ENCODE measurements around the gene TMEM63B.

TMEM63B gene

GRCh38 chr6:44166591-44167184 lies 39.3 kb downstream of the TMEM63B start:
- peaks cover 8% of the 10 kb centered on the region for H3K4me1 ChIP-seq (ENCODE audit: insufficient read depth, low read length)
- peaks cover 12% of the 10 kb centered on the region for H3K27me3 ChIP-seq (ENCODE audit: insufficient read depth, low read length)
- no peak overlapping the region for H2AFZ ChIP-seq (ENCODE audit: low read depth, low read length)
- H3K36me3 ChIP-seq (ENCODE audit: insufficient read depth, low read length): no peaks in the 10 kb centered on the region
- no peak overlapping the region for H3K4me3 ChIP-seq (ENCODE audit: low read length)
- no peaks in the 10 kb centered on the region for H3K9me3 ChIP-seq (ENCODE audit: low read length)

GRCh38 chr6:44167567-44167966 lies 40.2 kb downstream of the TMEM63B start:
- H3K27me3 ChIP-seq (ENCODE audit: insufficient read depth, low read length): peaks cover 12% of the 10 kb centered on the region
- H3K4me1 ChIP-seq (ENCODE audit: insufficient read depth, low read length): peaks cover 8% of the 10 kb centered on the region
- no peak overlapping the region for H2AFZ ChIP-seq (ENCODE audit: low read depth, low read length)
- H3K36me3 ChIP-seq (ENCODE audit: insufficient read depth, low read length): no peaks in the 10 kb centered on the region
- no peaks in the 10 kb centered on the region for H3K9me3 ChIP-seq (ENCODE audit: low read length)
- no peak overlapping the region for H3K4me3 ChIP-seq (ENCODE audit: low read length)

GRCh38 chr6:44169154-44169553 lies 41.8 kb downstream of the TMEM63B start:
- Histone ChIP-seq H2AFZ (ENCODE audit: low read depth, low read length) (no peak overlapping the region), H3K4me3 (ENCODE audit: low read length) (no peak overlapping the region), H3K4me1 (ENCODE audit: insufficient read depth, low read length) (no peaks in the 10 kb centered on the region)

GRCh38 chr6:44169886-44170570 lies 42.7 kb downstream of the TMEM63B start:
- Histone ChIP-seq H3K9me3 (ENCODE audit: low read length) (no peaks in the 10 kb centered on the region), H3K36me3 (ENCODE audit: insufficient read depth, low read length) (no peaks in the 10 kb centered on the region), H2AFZ (ENCODE audit: low read depth, low read length) (no peak overlapping the region), H3K27me3 (ENCODE audit: insufficient read depth, low read length) (peaks cover 12% of the 10 kb centered on the region), H3K4me1 (ENCODE audit: insufficient read depth, low read length) (no peaks in the 10 kb centered on the region), H3K4me3 (ENCODE audit: low read length) (no peak overlapping the region)

More at GRCh38 chr6:44169154-44169553, 41.8 kb downstream of the TMEM63B start:
- Histone ChIP-seq H3K27me3 (ENCODE audit: insufficient read depth, low read length) (peaks cover 12% of the 10 kb centered on the region), H3K36me3 (ENCODE audit: insufficient read depth, low read length) (no peaks in the 10 kb centered on the region), H3K9me3 (ENCODE audit: low read length) (no peaks in the 10 kb centered on the region)

- Histone ChIP-seq H3K4me3 (ENCODE audit: low read length) (no peak overlapping the region), H3K27me3 (ENCODE audit: insufficient read depth, low read length) (peaks cover 10% of the 10 kb centered on the region), H3K36me3 (ENCODE audit: insufficient read depth, low read length) (no peaks in the 10 kb centered on the region), H3K9me3 (ENCODE audit: low read length) (no peaks in the 10 kb centered on the region), H3K4me1 (ENCODE audit: insufficient read depth, low read length) (no peaks in the 10 kb centered on the region), H2AFZ (ENCODE audit: low read depth, low read length) (no peak overlapping the region)
These were observed 44.7 kb downstream of the TMEM63B start for GRCh38 chr6:44171899-44172546.

- no peaks in the 10 kb centered on the region for H3K4me1 ChIP-seq (ENCODE audit: insufficient read depth, low read length)
- peaks cover 10% of the 10 kb centered on the region for H3K27me3 ChIP-seq (ENCODE audit: insufficient read depth, low read length)
- no peak overlapping the region for H3K4me3 ChIP-seq (ENCODE audit: low read length)
- no peak overlapping the region for H2AFZ ChIP-seq (ENCODE audit: low read depth, low read length)
- H3K9me3 ChIP-seq (ENCODE audit: low read length): no peaks in the 10 kb centered on the region
- no peaks in the 10 kb centered on the region for H3K36me3 ChIP-seq (ENCODE audit: insufficient read depth, low read length)
These were observed 45.6 kb downstream of the TMEM63B start for GRCh38 chr6:44172731-44173500.

- H3K4me3 ChIP-seq (ENCODE audit: low read length): no peak overlapping the region
- no peaks in the 10 kb centered on the region for H3K36me3 ChIP-seq (ENCODE audit: insufficient read depth, low read length)
- H2AFZ ChIP-seq (ENCODE audit: low read depth, low read length): no peak overlapping the region
- no peaks in the 10 kb centered on the region for H3K9me3 ChIP-seq (ENCODE audit: low read length)
- no peaks in the 10 kb centered on the region for H3K4me1 ChIP-seq (ENCODE audit: insufficient read depth, low read length)
- H3K27me3 ChIP-seq (ENCODE audit: insufficient read depth, low read length): peaks cover 1% of the 10 kb centered on the region
These were observed 48.9 kb downstream of the TMEM63B start for GRCh38 chr6:44176130-44176761.

- Histone ChIP-seq H3K36me3 (ENCODE audit: insufficient read depth, low read length) (no peaks in the 10 kb centered on the region), H3K27me3 (ENCODE audit: insufficient read depth, low read length) (no peaks in the 10 kb centered on the region), H3K4me3 (ENCODE audit: low read length) (no peak overlapping the region), H3K9me3 (ENCODE audit: low read length) (no peaks in the 10 kb centered on the region), H2AFZ (ENCODE audit: low read depth, low read length) (no peak overlapping the region), H3K4me1 (ENCODE audit: insufficient read depth, low read length) (no peaks in the 10 kb centered on the region)
These were observed 49.6 kb downstream of the TMEM63B start for GRCh38 chr6:44176762-44177509.

- no peaks in the 10 kb centered on the region for H3K4me1 ChIP-seq (ENCODE audit: insufficient read depth, low read length)
- H3K9me3 ChIP-seq (ENCODE audit: low read length): no peaks in the 10 kb centered on the region
- H3K4me3 ChIP-seq (ENCODE audit: low read length): no peak overlapping the region
- H3K27me3 ChIP-seq (ENCODE audit: insufficient read depth, low read length): no peaks in the 10 kb centered on the region
- no peaks in the 10 kb centered on the region for H3K36me3 ChIP-seq (ENCODE audit: insufficient read depth, low read length)
- no peak overlapping the region for H2AFZ ChIP-seq (ENCODE audit: low read depth, low read length)
These were observed 50.5 kb downstream of the TMEM63B start for GRCh38 chr6:44177691-44178423.

- Histone ChIP-seq H3K9me3 (ENCODE audit: low read length) (no peaks in the 10 kb centered on the region), H3K4me3 (ENCODE audit: low read length) (no peak overlapping the region), H2AFZ (ENCODE audit: low read depth, low read length) (no peak overlapping the region), H3K36me3 (ENCODE audit: insufficient read depth, low read length) (no peaks in the 10 kb centered on the region), H3K4me1 (ENCODE audit: insufficient read depth, low read length) (no peaks in the 10 kb centered on the region), H3K27me3 (ENCODE audit: insufficient read depth, low read length) (no peaks in the 10 kb centered on the region)
These were observed 51.2 kb downstream of the TMEM63B start for GRCh38 chr6:44178424-44179071.

GRCh38 chr6:44179072-44179536 lies 51.8 kb downstream of the TMEM63B start:
- no peaks in the 10 kb centered on the region for H3K4me1 ChIP-seq (ENCODE audit: insufficient read depth, low read length)
- H3K4me3 ChIP-seq (ENCODE audit: low read length): no peak overlapping the region
- no peaks in the 10 kb centered on the region for H3K27me3 ChIP-seq (ENCODE audit: insufficient read depth, low read length)
- H3K9me3 ChIP-seq (ENCODE audit: low read length): no peaks in the 10 kb centered on the region
- no peak overlapping the region for H2AFZ ChIP-seq (ENCODE audit: low read depth, low read length)
- no peaks in the 10 kb centered on the region for H3K36me3 ChIP-seq (ENCODE audit: insufficient read depth, low read length)
